OCI-LY3 (cell line): ENCODE data around the gene HSD17B12.

Experiments
- H2AFZ ChIP-seq: fragments of 200-600, 300-600 bp; shearing (Covaris generic); 2 replicates; pipeline ENCODE4 v1.6.0; 2014; ENCODE audit warnings: antibody characterized with exemption, low read depth, low read length
- H3K27ac ChIP-seq: fragments of 200-600, 300-600 bp; sonication (generic); 2 replicates; pipeline ENCODE4 v1.5.1; 2014; ENCODE audit warnings: mild to moderate bottlenecking, low read length, moderate library complexity, mixed read lengths
- H3K27me3 ChIP-seq: fragments of 200-600, 300-600 bp; sonication (generic); 2 replicates; pipeline ENCODE4 v1.6.1; 2014; ENCODE audit warnings: low read depth, low read length, mixed read lengths
- H3K36me3 ChIP-seq: fragments of 200-600, 300-600 bp; sonication (generic); replicated peaks from 2 replicates; pipeline ENCODE3; 2014; ENCODE audit warnings: low read depth, low read length, mixed read lengths
- H3K4me1 ChIP-seq: fragments of 300-600, 200-600 bp; sonication (generic); 2 replicates; pipeline ENCODE4 v1.6.1; 2014; ENCODE audit warnings: low read length, mixed read lengths
- H3K4me2 ChIP-seq: fragments of 200-600, 300-600 bp; sonication (generic); 2 replicates; pipeline ENCODE4 v1.6.1; 2014; ENCODE audit warnings: low read length, mixed read lengths
- H3K4me3 ChIP-seq: fragments of 300-600, 200-600 bp; sonication (generic); 2 replicates; pipeline ENCODE4 v1.5.1; 2014; ENCODE audit warnings: antibody characterized with exemption, mild to moderate bottlenecking, low read length, moderate library complexity
- H3K79me2 ChIP-seq: fragments of 300-600, 200-600 bp; shearing (Covaris generic); 2 replicates; pipeline ENCODE4 v1.6.1; 2014; ENCODE audit warnings: mild to moderate bottlenecking, low read length, mixed read lengths
- H3K9ac ChIP-seq: fragments of 300-600, 200-600 bp; shearing (Covaris generic); 2 replicates; pipeline ENCODE4 v1.6.0; 2014; ENCODE audit warnings: mild to moderate bottlenecking, low read length, moderate library complexity
- H3K9me3 ChIP-seq: fragments of 200-600, 300-600 bp; shearing (Covaris generic); 2 replicates; pipeline ENCODE4 v1.6.1; 2014; ENCODE audit warnings: low read length, mixed read lengths; ENCODE audit not compliant: insufficient read depth
- H4K20me1 ChIP-seq: fragments of 200-600, 300-600 bp; sonication (generic); 2 replicates; pipeline ENCODE4 v1.6.1; 2016; ENCODE audit warnings: low read length, mixed read lengths; ENCODE audit not compliant: insufficient read depth
- EZH2phosphoT487 ChIP-seq: fragments of 200-600 bp; shearing (Covaris generic); IDR thresholded peaks from 2 replicates; pipeline ENCODE4 v1.6.1; 2018; ENCODE audit warnings: antibody characterized with exemption, mixed run types, low read depth
- TF ChIP-seq, protein P1 (sequence below): fragments of 200-600, 300-600 bp; sonication (generic); IDR thresholded peaks from 2 replicates; pipeline ENCODE4 v1.5.1; 2014; ENCODE audit warnings: antibody characterized with exemption, low read length, low read depth

Gene HSD17B12

DNA sequence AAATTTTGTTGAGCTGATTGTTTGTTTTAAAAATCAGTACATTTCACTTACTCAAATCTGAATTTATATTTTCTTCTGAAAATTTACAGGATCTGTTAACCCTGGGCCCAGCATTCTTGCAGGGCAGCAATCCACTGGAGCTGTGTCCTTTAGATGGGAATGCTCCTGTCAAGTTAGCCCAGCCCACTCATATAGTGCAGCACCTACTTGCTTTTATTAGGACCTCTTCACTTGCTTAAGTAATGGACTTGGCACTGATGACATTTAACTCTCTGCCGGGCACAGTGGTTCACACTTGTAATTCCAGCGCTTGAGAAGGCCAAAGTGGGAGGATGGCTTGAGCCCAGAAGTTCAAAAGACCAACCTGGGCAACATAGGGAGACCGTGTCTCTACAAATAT, 89.6 kb downstream of the HSD17B12 start:
- TF ChIP-seq EZH2phosphoT487, result no peak
- TF ChIP-seq, protein P1, sequence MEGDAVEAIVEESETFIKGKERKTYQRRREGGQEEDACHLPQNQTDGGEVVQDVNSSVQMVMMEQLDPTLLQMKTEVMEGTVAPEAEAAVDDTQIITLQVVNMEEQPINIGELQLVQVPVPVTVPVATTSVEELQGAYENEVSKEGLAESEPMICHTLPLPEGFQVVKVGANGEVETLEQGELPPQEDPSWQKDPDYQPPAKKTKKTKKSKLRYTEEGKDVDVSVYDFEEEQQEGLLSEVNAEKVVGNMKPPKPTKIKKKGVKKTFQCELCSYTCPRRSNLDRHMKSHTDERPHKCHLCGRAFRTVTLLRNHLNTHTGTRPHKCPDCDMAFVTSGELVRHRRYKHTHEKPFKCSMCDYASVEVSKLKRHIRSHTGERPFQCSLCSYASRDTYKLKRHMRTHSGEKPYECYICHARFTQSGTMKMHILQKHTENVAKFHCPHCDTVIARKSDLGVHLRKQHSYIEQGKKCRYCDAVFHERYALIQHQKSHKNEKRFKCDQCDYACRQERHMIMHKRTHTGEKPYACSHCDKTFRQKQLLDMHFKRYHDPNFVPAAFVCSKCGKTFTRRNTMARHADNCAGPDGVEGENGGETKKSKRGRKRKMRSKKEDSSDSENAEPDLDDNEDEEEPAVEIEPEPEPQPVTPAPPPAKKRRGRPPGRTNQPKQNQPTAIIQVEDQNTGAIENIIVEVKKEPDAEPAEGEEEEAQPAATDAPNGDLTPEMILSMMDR, result no peak
- Histone ChIP-seq H3K9me3 (no peaks in the 10 kb centered on the region), H4K20me1 (peaks cover 10% of the 10 kb centered on the region; the same call in 1 of the 2 replicates), H3K4me1 (no peaks in the 10 kb centered on the region), H3K27me3 (no peaks in the 10 kb centered on the region), H3K79me2 (0 out of 2 replicates have a peak, but pooled peaks cover 6% of the 10 kb centered on the region), H3K9ac (no peak overlapping the region), H3K4me3 (no peak overlapping the region), H3K27ac (no peak overlapping the region), H3K4me2 (no peak overlapping the region), H2AFZ (no peak overlapping the region), H3K36me3 (peaks cover 46% of the 10 kb centered on the region)

DNA sequence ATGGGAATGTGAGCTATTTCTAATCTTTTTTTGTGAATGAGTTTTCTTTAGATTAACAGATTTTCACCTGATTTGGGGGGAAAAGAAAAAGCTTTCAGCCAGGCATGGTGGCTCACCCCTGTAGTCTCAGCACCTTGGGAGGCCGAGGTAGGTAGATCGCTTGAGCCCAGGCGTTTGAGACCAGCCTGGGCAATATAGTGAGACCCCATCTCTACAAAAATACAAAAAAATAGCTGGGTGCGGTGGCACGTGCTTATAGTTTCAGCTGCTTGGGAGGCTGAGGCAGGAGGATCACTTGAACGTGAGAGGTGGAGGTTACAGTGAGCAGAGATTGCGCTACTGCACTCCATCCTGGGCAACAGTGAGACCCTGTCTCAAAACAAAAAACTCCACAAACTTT, 92.2 kb downstream of the HSD17B12 start:
- Histone ChIP-seq H3K27ac (no peak overlapping the region), H3K4me2 (no peak overlapping the region), H3K79me2 (0 out of 2 replicates have a peak, but pooled peaks cover 6% of the 10 kb centered on the region), H3K9me3 (no peaks in the 10 kb centered on the region), H2AFZ (no peak overlapping the region), H3K27me3 (no peaks in the 10 kb centered on the region), H4K20me1 (peaks cover 10% of the 10 kb centered on the region; the same call in 1 of the 2 replicates), H3K4me3 (no peak overlapping the region), H3K36me3 (peaks cover 31% of the 10 kb centered on the region), H3K9ac (no peak overlapping the region), H3K4me1 (no peaks in the 10 kb centered on the region)
- no peak for TF ChIP-seq EZH2phosphoT487
- TF ChIP-seq, protein P1, result no peak

DNA sequence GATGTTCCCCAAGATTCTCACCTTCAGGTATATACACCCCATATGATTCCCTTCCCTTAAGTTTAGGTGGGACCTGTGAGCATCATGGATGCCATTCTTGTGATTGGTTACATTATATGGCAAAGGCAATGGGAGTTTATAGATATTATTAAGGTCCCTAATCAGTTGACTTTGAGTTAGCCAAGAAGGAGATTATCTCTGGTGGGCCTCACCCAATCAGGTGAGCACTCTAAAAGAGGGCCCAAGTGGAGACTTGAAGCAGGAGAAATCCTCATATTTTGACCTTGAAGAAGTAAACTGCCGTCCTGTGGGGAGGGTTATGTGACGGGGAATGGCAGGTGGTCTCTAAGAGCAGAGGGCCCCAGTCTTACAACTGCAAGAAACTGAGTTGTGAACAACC, 94.2 kb downstream of the HSD17B12 start:
- Histone ChIP-seq H4K20me1 (peaks cover 9% of the 10 kb centered on the region), H3K36me3 (peaks cover 32% of the 10 kb centered on the region), H3K4me3 (no peak overlapping the region), H3K27ac (no peak overlapping the region), H3K27me3 (no peaks in the 10 kb centered on the region), H2AFZ (no peak overlapping the region), H3K79me2 (0 out of 2 replicates have a peak, but pooled peaks cover 6% of the 10 kb centered on the region), H3K9me3 (no peaks in the 10 kb centered on the region), H3K9ac (no peak overlapping the region), H3K4me2 (no peak overlapping the region), H3K4me1 (peaks cover 7% of the 10 kb centered on the region)
- no peak for TF ChIP-seq EZH2phosphoT487
- TF ChIP-seq, protein P1, result no peak

DNA sequence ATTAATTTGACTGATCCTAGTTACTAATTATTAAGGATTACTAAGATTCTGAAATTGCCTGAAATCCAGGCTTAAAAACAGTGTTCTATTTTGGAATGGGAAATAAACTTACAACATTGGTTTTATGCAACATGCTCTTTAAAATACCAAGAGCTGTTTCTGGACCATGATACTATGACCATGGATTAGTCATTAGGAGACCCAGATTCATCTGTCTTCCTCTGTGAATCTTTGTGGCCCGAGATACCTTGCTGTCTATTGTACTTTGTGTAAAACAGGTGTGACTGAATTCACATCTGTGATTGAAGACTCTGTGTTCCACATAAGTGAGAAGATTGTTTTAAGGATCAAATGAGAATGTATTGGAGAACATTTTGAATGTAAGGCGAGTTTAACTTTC, 98.8 kb downstream of the HSD17B12 start:
- Histone ChIP-seq H2AFZ (no peak overlapping the region), H3K4me1 (peaks cover 7% of the 10 kb centered on the region), H3K79me2 (peaks cover 9% of the 10 kb centered on the region; the same call in 1 of the 2 replicates), H3K36me3 (peaks cover 41% of the 10 kb centered on the region), H3K4me3 (no peak overlapping the region), H3K4me2 (no peak overlapping the region), H3K9me3 (peaks cover under 1% of the 10 kb centered on the region; the same call in 1 of the 2 replicates), H3K27me3 (no peaks in the 10 kb centered on the region), H3K27ac (no peak overlapping the region), H3K9ac (no peak overlapping the region), H4K20me1 (peaks cover 7% of the 10 kb centered on the region)
- TF ChIP-seq, protein P1, result no peak
- TF ChIP-seq EZH2phosphoT487, result no peak
